PC-9 (cell line): ENCODE data around the gene SLC66A3.

Source experiments
- EZH2 ChIP-seq: fragments of 200-600 bp; sonication (generic); IDR thresholded peaks from 2 replicates; pipeline ENCODE4 v1.8.0; 2017; ENCODE audit warnings: antibody characterized with exemption, low read depth
- TF ChIP-seq, protein P1 (sequence below): fragments of 200-600 bp; sonication (generic); conservative IDR thresholded peaks from 2 replicates; pipeline ENCODE4 v1.6.1; 2017; ENCODE audit warnings: mixed run types, antibody characterized with exemption, mild to moderate bottlenecking, moderate library complexity

DNA sequence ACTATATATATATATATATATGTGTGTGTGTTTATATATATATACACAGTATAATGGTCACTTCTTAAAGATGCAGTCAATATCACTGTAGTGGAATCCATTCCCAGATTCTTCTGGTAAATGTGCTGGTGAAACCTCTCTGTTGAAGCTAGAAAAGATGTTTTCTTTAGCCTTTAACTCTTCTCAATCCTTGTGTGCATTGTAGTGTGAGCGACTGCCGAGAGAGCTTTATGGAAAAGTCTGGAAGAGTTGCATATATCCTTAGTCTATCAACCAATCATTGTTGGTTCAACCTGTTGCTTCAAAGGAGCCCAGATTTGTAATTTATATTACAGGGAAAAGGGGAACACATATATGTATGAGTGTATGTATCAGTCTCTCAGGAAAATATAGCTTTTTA lies 27.7 kb downstream of the SLC66A3 start:
- TF ChIP-seq, protein P1, sequence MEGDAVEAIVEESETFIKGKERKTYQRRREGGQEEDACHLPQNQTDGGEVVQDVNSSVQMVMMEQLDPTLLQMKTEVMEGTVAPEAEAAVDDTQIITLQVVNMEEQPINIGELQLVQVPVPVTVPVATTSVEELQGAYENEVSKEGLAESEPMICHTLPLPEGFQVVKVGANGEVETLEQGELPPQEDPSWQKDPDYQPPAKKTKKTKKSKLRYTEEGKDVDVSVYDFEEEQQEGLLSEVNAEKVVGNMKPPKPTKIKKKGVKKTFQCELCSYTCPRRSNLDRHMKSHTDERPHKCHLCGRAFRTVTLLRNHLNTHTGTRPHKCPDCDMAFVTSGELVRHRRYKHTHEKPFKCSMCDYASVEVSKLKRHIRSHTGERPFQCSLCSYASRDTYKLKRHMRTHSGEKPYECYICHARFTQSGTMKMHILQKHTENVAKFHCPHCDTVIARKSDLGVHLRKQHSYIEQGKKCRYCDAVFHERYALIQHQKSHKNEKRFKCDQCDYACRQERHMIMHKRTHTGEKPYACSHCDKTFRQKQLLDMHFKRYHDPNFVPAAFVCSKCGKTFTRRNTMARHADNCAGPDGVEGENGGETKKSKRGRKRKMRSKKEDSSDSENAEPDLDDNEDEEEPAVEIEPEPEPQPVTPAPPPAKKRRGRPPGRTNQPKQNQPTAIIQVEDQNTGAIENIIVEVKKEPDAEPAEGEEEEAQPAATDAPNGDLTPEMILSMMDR, result no peak
- no peak for TF ChIP-seq EZH2
